Body of pancreas (tissue), 4 donors: Measurements from ENCODE around the gene TNS4.

Source experiments
- POLR2A ChIP-seq, 3 donors: fragments of 450-650 bp; IDR thresholded peaks; one replicate each; pipeline ENCODE4 v1.6.1; 2016; ENCODE audit warnings: antibody characterized with exemption in 3 of 3, mild to moderate bottlenecking in 2 of 3
- TF ChIP-seq, protein P1 (sequence below), 7 experiments: fragments of 450-650 bp in 4 of 7; fragments of 200-600 bp in 3 of 7; sonication (generic) in 3 of 7; IDR thresholded peaks; one replicate each; pipeline ENCODE4 v1.5.1; 2016 to 2019; ENCODE audit warnings: antibody characterized with exemption in 7 of 7

DNA sequence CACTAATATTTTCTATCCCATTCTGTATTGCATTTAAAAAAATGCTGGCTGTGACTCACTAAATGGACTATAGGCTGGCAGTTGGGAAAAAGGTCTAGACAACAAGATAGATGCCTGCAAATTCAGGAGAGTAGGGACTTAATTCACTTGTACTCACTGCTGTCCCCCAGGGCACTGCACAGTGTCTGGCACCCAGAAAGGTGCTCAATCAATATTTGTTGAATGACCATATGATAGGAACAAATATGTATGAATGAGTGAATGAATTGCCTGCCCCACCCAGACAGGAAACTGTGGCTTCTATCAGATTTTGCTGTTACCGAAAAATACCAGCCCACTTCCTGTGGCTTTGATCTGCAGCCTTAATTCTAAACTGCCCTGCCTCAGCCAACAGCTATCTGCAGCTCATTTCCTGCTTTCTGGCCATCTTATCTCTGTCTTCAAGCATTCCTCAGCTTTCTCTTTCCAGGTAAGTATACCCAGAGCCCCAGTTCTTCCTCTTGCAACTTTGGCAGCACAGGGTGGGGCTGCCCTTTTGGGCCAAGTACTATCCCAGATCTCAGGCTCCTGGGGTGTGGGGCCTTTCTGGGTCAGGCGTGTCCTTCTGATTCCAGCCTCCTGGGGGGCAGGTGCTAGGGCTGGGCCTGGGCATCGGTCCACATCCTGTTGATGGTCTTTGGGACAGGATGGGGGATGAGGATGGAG is 15.3 kb upstream of the TNS4 start:
- TF ChIP-seq, protein P1, sequence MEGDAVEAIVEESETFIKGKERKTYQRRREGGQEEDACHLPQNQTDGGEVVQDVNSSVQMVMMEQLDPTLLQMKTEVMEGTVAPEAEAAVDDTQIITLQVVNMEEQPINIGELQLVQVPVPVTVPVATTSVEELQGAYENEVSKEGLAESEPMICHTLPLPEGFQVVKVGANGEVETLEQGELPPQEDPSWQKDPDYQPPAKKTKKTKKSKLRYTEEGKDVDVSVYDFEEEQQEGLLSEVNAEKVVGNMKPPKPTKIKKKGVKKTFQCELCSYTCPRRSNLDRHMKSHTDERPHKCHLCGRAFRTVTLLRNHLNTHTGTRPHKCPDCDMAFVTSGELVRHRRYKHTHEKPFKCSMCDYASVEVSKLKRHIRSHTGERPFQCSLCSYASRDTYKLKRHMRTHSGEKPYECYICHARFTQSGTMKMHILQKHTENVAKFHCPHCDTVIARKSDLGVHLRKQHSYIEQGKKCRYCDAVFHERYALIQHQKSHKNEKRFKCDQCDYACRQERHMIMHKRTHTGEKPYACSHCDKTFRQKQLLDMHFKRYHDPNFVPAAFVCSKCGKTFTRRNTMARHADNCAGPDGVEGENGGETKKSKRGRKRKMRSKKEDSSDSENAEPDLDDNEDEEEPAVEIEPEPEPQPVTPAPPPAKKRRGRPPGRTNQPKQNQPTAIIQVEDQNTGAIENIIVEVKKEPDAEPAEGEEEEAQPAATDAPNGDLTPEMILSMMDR (IDR thresholded peaks at IDR 0.05), result no peak
- TF ChIP-seq POLR2A (IDR thresholded peaks at IDR 0.05), result no peak
